AG04450 (cell line): ENCODE results near the gene CD68. TPM values are rescaled to one million over a fixed set of nuclear protein-coding genes. Genes with fewer than 3 reads are reported as not detected.

Source experiments
- CTCF ChIA-PET: fragments of 300-600, 350-600 bp; formaldehyde crosslinking; extraction: SDS; loops from one replicate; lab custom pipeline; 2022; ENCODE audit warnings: antibody characterized with exemption, inconsistent platforms; lab: Charles Lee
- POLR2A ChIA-PET: fragments of 350-600 bp; formaldehyde crosslinking; extraction: SDS; loops from one replicate; lab custom pipeline; 2021; ENCODE audit warnings: antibody characterized with exemption, inconsistent platforms; lab: Yijun Ruan, JAX
- DNase-seq: peaks from one replicate; pipeline ENCODE4 v3.0.0-alpha.2; 2011; ENCODE audit warnings: low read depth, low spot score
- H3K27ac ChIP-seq: one replicate; pipeline ENCODE4 v1.5.1; 2012; ENCODE audit warnings: low read depth, low read length, control low read depth
- H3K27me3 ChIP-seq: one replicate; pipeline ENCODE4 v1.6.0; 2012; ENCODE audit warnings: low read length; ENCODE audit not compliant: control insufficient read depth, insufficient read depth
- H3K4me3 ChIP-seq: 2 replicates; pipeline ENCODE4 v1.5.1; 2011; ENCODE audit warnings: mild to moderate bottlenecking, low read depth, low read length, control low read depth
- H3K9me3 ChIP-seq: 2 replicates; pipeline ENCODE4 v1.5.1; 2012; ENCODE audit warnings: low read length; ENCODE audit not compliant: control insufficient read depth, insufficient read depth
- CTCF ChIP-seq: IDR thresholded peaks from 2 replicates; pipeline ENCODE4 v1.5.1; 2011; ENCODE audit warnings: low read depth, low read length, control low read depth, inconsistent platforms
- polyA plus RNA-seq: library from polyadenylated mRNA; depleted of rRNA; stranded (reverse); fragments of >200 nt; gene quantifications from 2 replicates; pipeline ENCODE4 v1.2.3, GENCODE V29; 2011

Gene CD68
- polyA plus RNA-seq, 1 experiment: 34.1 TPM

GRCh38 chr17:7577327-7578199 lies 1.9 kb upstream of the CD68 start:
- Histone ChIP-seq H3K9me3 (peaks cover 7% of the 10 kb centered on the region; the same call in 1 of the 2 replicates), H3K27me3 (no peaks in the 10 kb centered on the region), H3K27ac (peak overlapping the region; percentile 52), H3K4me3 (no peak overlapping the region)
- TF ChIP-seq CTCF: no peak
- ChIA-PET POLR2A (interaction anchor here (0.7 kb wide), 1 partner anchor 179 kb away, joined by 3 read pairs; no protein-coding TSS in a partner anchor), CTCF (no interaction called here)
- DNase-seq: no peak

- DNase-seq: no peak
- CTCF ChIA-PET: interaction anchor here (1.5 to 1.9 kb wide), 2 partner anchors 9 to 19 kb away, joined by 4 to 8 read pairs; no protein-coding TSS in a partner anchor
- H3K27me3 ChIP-seq: no peaks in the 10 kb centered on the region
- H3K27ac ChIP-seq: peak overlapping the region; percentile 89
- POLR2A ChIA-PET: interaction anchor here (0.9 to 3.2 kb wide), 6 partner anchors 7 to 176 kb away, joined by 3 to 22 read pairs (median 4); partner anchors contain the start of genes SENP3, SOX15, TP53 and WRAP53
- TF ChIP-seq CTCF: no peak
- H3K4me3 ChIP-seq: peak overlapping the region; percentile 29
- H3K9me3 ChIP-seq: peaks cover 8% of the 10 kb centered on the region; the same call in 1 of the 2 replicates
These were observed 581 bp downstream of the CD68 start for GRCh38 chr17:7579834-7580603.

DNA sequence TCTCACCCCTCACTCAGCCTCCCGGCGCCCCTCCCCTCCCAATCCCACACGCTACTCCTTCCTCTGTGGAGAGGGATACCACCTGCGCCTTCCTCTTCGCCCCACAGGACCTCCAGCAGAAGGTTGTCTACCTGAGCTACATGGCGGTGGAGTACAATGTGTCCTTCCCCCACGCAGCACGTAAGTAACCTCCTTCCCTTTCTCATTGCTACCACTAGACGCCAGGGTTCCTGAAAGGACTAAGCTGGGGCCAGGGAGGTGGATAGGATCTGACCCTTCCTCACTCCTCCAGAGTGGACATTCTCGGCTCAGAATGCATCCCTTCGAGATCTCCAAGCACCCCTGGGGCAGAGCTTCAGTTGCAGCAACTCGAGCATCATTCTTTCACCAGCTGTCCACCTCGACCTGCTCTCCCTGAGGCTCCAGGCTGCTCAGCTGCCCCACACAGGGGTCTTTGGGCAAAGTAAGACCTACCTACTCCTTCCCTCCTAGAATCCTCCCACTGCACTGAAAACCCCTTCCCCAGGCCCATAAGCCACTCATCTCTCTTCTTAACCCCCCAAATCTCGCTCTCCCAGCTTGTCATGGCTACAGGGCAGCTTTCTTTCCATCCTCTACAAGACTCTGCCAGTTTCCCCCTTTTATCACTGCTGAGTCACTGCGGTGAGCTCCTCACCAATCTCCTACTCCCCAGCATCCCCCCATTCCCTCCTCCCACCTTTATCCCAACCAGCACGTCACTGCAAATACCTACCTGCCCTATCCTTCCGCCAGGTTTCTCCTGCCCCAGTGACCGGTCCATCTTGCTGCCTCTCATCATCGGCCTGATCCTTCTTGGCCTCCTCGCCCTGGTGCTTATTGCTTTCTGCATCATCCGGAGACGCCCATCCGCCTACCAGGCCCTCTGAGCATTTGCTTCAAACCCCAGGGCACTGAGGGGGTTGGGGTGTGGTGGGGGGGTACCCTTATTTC lies 1.5 kb downstream of the CD68 start:
- no peak for DNase-seq
- ChIA-PET CTCF (interaction anchor here (1.0 to 1.9 kb wide), 2 partner anchors 8 kb away, joined by 5 to 8 read pairs; no protein-coding TSS in a partner anchor), POLR2A (interaction anchor here (0.7 to 3.2 kb wide), 2 partner anchors 8 to 106 kb away, joined by 4 to 17 read pairs; partner anchors contain the start of genes TP53 and WRAP53)
- TF ChIP-seq CTCF: no peak
- H3K4me3 ChIP-seq: no peak overlapping the region
- peaks cover 8% of the 10 kb centered on the region; the same call in 1 of the 2 replicates for H3K9me3 ChIP-seq
- H3K27me3 ChIP-seq: no peaks in the 10 kb centered on the region
- no peak overlapping the region for H3K27ac ChIP-seq

DNA sequence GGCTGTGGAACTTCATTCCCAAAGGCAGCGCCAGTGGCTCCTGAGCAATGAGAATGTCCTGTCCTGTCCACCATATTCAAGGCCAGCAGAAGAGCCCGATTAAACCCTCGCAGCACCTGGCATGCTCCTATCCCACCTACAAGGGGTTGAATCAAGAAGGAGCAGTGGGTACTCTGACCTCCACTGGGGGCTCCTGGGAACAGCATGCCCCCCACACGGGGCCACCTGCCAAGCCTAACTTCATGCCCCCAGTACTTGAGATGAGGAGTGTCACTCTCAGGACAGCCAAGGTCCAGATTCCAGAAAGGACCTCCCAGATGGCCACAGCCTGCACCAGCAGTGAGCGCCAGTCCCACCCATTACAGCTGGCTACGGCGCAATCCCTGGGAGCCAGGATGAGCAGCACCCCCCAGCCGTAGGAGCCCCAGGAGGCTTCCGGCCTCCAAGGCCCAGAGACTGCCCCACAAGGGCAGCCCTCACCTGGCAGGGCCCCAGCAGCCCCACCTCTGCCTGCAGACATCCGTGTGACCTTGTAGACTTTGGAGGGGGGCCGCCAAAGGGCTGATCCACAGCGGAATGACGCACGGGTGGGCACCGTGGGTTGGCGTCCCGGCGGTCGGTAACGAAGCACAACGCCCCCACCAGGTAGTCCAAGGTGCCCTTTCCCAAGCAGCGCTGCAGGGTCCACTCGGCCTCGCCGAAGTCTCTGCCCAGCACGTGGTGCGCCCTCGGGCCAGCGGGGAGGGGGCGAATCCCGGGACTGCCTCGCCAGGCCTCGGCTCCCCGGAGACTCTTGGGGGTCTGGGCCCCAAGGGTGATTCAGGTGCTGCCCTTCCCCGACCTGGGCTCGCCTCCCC lies 3.2 kb downstream of the CD68 start:
- ChIA-PET CTCF (interaction anchor here (1.0 kb wide), 1 partner anchor 22 kb away, joined by 7 read pairs; the partner anchor contains the start of gene SENP3), POLR2A (interaction anchor here (0.5 to 2.2 kb wide), 5 partner anchors 9 to 276 kb away, joined by 3 to 44 read pairs (median 4); partner anchors contain the start of genes NEURL4, SAT2 and TP53)
- H3K27ac ChIP-seq: peak overlapping the region; percentile 97
- no peaks in the 10 kb centered on the region for H3K27me3 ChIP-seq
- no peak for DNase-seq
- peak overlapping the region; percentile 92 for H3K4me3 ChIP-seq
- TF ChIP-seq CTCF: no peak
- H3K9me3 ChIP-seq: peaks cover 8% of the 10 kb centered on the region; the same call in 1 of the 2 replicates
